Skeletal muscle tissue (tissue), 4 donors: ENCODE data around the gene OBSCN. TPM values are rescaled to one million over a fixed set of nuclear protein-coding genes. Genes with fewer than 3 reads are reported as not detected.

Experiments
- H3K27ac ChIP-seq: one replicate; pipeline ENCODE4 v1.7.0; 2013; ENCODE audit warnings: mild to moderate bottlenecking, low read depth, low read length, inconsistent platforms
- H3K27me3 ChIP-seq, 3 donors: one replicate each; pipeline ENCODE4 v1.7.0; 2013; ENCODE audit warnings: low read length in 3 of 3; ENCODE audit not compliant: control insufficient read depth in 3 of 3, insufficient read depth in 3 of 3
- H3K36me3 ChIP-seq, 3 donors: one replicate each; pipeline ENCODE4 v1.7.0; 2013; ENCODE audit warnings: low read length in 3 of 3; ENCODE audit not compliant: control insufficient read depth in 3 of 3, insufficient read depth in 3 of 3
- H3K4me1 ChIP-seq, 3 donors: one replicate each; pipeline ENCODE4 v1.7.0; 2013; ENCODE audit warnings: low read length in 3 of 3, mild to moderate bottlenecking in 3 of 3; ENCODE audit not compliant: control insufficient read depth in 3 of 3, insufficient read depth in 3 of 3
- H3K4me3 ChIP-seq, 3 donors: one replicate each; pipeline ENCODE4 v1.7.0; 2013; ENCODE audit warnings: low read length in 3 of 3
- H3K9ac ChIP-seq, 3 donors: one replicate each; pipeline ENCODE4 v1.7.0; 2013; ENCODE audit warnings: low read length in 3 of 3, mild to moderate bottlenecking in 3 of 3, moderate library complexity in 2 of 3, low read depth in 1 of 3
- H3K9me3 ChIP-seq, 3 donors: one replicate each; pipeline ENCODE4 v1.7.0; 2013; ENCODE audit warnings: low read length in 3 of 3; ENCODE audit not compliant: control insufficient read depth in 3 of 3
- total RNA-seq: library from RNA; depleted of rRNA; stranded (reverse); fragments of >200 nt; gene quantifications from one replicate; pipeline ENCODE4 v1.2.3, GENCODE V29; 2014
- donor health status: Osteomylitis.

The OBSCN gene
- total RNA-seq, 1 donor from 2014 or later = 460 TPM

GRCh38 chr1:228358764-228359612 is 151.1 kb downstream of the OBSCN start:
- Histone ChIP-seq H3K36me3 (peaks cover 59 to 81% (median 76%) of the 10 kb centered on the region in 3 donors), H3K4me3 (no peak overlapping the region), H3K27me3 (no peaks in the 10 kb centered on the region), H3K27ac (no peak overlapping the region), H3K9ac (peak overlapping the region in 1 of 3 donors; percentile 54), H3K9me3 (no peaks in the 10 kb centered on the region), H3K4me1 (peaks cover 0 to 73% (median 50%) of the 10 kb centered on the region in 3 donors)

DNA sequence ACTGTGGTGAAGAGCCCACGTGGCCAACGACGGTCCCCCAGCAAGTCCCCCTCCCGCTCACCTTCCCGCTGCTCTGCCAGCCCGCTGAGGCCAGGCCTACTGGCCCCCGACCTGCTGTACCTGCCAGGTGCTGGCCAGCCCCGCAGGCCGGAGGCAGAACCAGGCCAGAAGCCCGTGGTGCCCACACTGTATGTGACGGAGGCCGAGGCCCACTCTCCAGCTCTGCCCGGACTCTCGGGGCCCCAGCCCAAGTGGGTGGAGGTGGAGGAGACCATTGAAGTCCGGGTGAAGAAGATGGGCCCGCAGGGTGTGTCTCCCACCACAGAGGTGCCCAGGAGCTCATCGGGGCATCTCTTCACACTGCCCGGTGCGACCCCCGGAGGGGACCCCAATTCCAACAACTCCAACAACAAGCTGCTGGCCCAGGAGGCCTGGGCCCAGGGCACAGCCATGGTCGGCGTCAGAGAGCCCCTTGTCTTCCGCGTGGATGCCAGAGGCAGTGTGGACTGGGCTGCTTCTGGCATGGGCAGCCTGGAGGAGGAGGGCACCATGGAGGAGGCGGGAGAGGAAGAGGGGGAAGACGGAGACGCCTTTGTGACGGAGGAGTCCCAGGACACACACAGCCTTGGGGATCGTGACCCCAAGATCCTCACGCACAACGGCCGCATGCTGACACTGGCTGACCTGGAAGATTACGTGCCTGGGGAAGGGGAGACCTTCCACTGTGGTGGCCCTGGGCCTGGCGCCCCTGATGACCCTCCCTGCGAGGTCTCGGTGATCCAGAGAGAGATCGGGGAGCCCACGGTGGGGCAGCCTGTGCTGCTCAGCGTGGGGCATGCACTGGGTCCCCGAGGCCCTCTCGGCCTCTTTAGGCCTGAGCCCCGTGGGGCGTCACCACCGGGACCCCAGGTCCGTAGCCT is 152.0 kb downstream of the OBSCN start:
- Histone ChIP-seq H3K27me3 (no peaks in the 10 kb centered on the region), H3K4me1 (peaks cover 3 to 77% (median 57%) of the 10 kb centered on the region in 3 donors), H3K36me3 (peaks cover 61 to 81% (median 76%) of the 10 kb centered on the region in 3 donors), H3K9ac (peak overlapping the region in 1 of 3 donors; percentile 16), H3K9me3 (no peaks in the 10 kb centered on the region), H3K27ac (no peak overlapping the region), H3K4me3 (no peak overlapping the region)

- Histone ChIP-seq H3K4me3 (no peak overlapping the region), H3K27me3 (no peaks in the 10 kb centered on the region), H3K27ac (peak overlapping the region; percentile 2), H3K36me3 (peaks cover 65 to 80% (median 76%) of the 10 kb centered on the region in 3 donors), H3K4me1 (peaks cover 6 to 81% (median 62%) of the 10 kb centered on the region in 3 donors), H3K9ac (peak overlapping the region in 1 of 3 donors; percentile 16), H3K9me3 (no peaks in the 10 kb centered on the region)
Observed at GRCh38 chr1:228360533-228361313, 152.9 kb downstream of the OBSCN start.

- Histone ChIP-seq H3K27ac (peak overlapping the region; percentile 2), H3K4me3 (no peak overlapping the region), H3K4me1 (peaks cover 13 to 82% (median 68%) of the 10 kb centered on the region in 3 donors), H3K9ac (peak overlapping the region in 1 of 3 donors; percentile 45), H3K36me3 (peaks cover 69 to 80% (median 78%) of the 10 kb centered on the region in 3 donors), H3K9me3 (no peaks in the 10 kb centered on the region), H3K27me3 (peaks cover 0 to 2% (median 0%) of the 10 kb centered on the region in 3 donors)
Observed at GRCh38 chr1:228361314-228362140, 153.7 kb downstream of the OBSCN start.

DNA sequence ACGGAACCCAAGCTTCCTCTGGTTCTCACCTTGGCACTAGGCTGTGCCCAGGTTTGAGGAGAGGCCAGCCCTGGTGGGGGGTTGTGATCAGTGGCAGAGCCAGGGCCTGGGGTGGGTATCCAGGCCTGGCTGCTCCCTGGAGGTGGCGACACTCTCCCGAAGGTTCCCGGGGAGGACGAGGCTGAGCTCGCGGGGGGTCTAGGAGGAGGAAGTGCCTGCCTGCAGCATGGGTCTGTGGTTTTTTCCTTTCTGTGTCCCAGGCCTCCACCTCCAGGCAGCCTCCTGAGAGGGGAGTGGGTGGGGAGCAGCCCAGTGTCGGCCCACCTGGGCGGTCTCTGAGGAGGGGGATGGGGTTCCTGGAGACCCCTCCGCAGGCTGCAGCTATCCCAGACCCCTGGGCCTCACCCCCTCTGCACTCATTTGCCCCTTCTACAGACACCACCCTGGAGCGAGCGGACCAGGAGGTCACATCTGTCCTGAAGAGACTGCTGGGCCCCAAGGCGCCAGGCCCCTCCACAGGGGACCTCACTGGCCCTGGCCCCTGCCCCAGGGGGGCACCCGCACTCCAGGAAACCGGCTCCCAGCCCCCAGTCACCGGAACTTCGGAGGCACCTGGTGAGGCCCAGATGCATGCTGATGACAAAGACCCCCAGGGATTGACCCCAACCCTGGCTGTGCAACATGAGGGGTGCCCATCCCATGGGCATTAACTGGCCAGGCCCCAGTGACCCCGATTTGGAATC is 154.5 kb downstream of the OBSCN start:
- Histone ChIP-seq H3K27ac (no peak overlapping the region), H3K9ac (peak overlapping the region in 1 of 3 donors; percentile 45), H3K9me3 (no peaks in the 10 kb centered on the region), H3K4me3 (no peak overlapping the region), H3K4me1 (peaks cover 13 to 89% (median 75%) of the 10 kb centered on the region in 3 donors), H3K27me3 (peaks cover 0 to 2% (median 0%) of the 10 kb centered on the region in 3 donors), H3K36me3 (peaks cover 66 to 81% (median 79%) of the 10 kb centered on the region in 3 donors)

GRCh38 chr1:228362884-228363450 is 155.1 kb downstream of the OBSCN start:
- Histone ChIP-seq H3K27me3 (peaks cover 0 to 2% (median 0%) of the 10 kb centered on the region in 3 donors), H3K4me3 (no peak overlapping the region), H3K36me3 (peaks cover 63 to 81% (median 77%) of the 10 kb centered on the region in 3 donors), H3K9ac (peak overlapping the region in 1 of 3 donors; percentile 45), H3K27ac (no peak overlapping the region), H3K4me1 (peaks cover 14 to 90% (median 78%) of the 10 kb centered on the region in 3 donors), H3K9me3 (no peaks in the 10 kb centered on the region)

DNA sequence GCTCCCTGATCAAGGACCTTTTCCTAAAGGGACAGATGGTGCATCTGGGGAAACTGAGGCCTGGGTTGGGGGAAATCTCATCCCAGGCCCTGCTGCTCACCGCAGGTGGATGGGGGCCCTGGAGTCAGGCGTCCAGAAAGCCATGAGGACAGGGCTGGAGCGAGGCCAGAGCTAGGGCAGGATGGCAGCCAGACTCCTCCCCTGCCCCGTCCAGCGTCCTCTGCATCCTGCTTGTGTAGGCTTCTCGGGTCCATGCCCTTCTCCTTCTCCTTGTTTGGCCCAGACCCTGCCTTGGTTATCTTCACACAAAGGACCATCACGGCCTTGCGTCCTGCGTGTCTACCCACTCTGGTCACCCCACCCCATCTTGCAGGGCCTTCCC is 155.8 kb downstream of the OBSCN start:
- H3K9ac ChIP-seq = no peak overlapping the region
- peaks cover 20 to 90% (median 81%) of the 10 kb centered on the region in 3 donors for H3K4me1 ChIP-seq
- H3K4me3 ChIP-seq = no peak overlapping the region
- H3K27me3 ChIP-seq = peaks cover 0 to 2% (median 0%) of the 10 kb centered on the region in 3 donors
- no peak overlapping the region for H3K27ac ChIP-seq
- H3K9me3 ChIP-seq = no peaks in the 10 kb centered on the region
- H3K36me3 ChIP-seq = peaks cover 59 to 79% (median 72%) of the 10 kb centered on the region in 3 donors

DNA sequence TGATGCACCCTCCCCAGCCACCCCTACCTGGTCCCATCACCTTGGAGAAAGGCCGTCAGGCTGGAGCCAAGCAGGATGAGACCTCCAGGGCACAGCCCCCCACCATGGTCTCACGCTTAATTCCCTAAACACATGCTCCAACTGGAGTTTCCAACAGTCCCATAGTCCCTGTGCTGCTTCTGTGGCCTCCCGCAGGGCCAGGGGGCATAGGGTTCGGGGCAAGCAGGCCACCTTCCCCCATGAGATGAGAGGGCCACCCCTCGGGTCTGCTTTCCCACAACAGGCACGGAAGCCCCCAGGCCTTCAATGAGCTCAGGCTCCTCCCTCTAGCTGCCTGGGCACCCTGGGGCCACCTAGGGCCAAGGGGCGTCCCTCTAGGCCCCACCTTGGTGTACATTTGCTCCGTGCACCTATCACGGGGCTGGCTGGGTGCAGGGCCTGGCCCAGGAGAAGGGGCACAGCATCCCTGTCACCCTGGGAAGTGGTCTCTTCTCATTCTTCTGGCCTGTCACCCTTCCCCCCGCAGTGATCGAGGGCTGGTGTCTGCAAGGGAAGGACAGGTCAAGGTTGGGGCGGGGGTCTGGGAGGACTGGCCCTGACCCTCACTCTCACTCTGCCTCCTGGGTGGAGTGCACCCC is 156.3 kb downstream of the OBSCN start:
- Histone ChIP-seq H3K27me3 (peaks cover 0 to 2% (median 0%) of the 10 kb centered on the region in 3 donors), H3K27ac (no peak overlapping the region), H3K9me3 (no peaks in the 10 kb centered on the region), H3K9ac (peak overlapping the region in 1 of 3 donors; percentile 45), H3K4me3 (no peak overlapping the region), H3K36me3 (peaks cover 63 to 81% (median 73%) of the 10 kb centered on the region in 3 donors), H3K4me1 (peaks cover 25 to 90% (median 82%) of the 10 kb centered on the region in 3 donors)
